Bone marrow (tissue), 2 donors: Measurements from ENCODE around the gene PDE10A.

ENCODE experiments used
- DNase-seq, 2 donors: peaks; one replicate each; lab custom pipeline; 2025; lab: John Stamatoyannopoulos, UW

The PDE10A gene

DNA sequence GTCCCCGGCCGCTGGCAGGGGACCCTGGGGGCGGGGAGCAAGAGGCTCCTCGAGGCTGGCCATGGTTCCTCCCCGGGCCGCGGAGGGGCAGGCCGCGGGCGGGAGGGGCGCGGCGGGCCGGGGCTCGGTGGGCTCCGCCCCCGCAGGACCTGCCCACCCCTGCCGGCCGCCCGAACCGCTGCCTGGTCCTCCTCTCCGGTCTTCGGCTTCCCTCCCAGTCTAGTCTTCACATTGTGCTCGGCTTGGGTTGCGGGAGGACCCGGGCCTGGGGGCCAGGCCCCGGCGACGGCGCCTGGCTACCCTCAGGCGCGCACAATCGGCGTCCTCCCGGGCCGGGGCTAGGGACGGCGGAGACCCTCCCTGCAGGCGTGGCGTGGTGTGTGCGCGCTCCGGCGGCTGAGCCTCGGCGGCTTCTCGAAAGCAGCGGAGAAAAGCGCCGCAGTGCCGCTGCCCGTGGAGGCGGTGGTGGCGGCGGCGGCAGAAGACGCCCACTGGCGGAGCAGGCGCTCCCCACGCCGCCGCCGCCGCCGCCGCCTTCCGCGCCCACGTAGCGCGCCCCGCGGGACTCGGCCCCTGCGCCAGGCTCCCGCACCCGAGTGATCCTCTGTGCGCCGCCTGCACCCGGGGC, at the start of gene PDE10A:
Gene PDE10A, minus strand, starts transcription at position 493 of the 628 bp plus-strand sequence. Its CDS starts 430 bp downstream, at position 63.
- DNase-seq, result no peak

- no peak for DNase-seq
Observed at GRCh38 chr6:165708985-165709576, 46.0 kb upstream of the PDE10A start.

DNA sequence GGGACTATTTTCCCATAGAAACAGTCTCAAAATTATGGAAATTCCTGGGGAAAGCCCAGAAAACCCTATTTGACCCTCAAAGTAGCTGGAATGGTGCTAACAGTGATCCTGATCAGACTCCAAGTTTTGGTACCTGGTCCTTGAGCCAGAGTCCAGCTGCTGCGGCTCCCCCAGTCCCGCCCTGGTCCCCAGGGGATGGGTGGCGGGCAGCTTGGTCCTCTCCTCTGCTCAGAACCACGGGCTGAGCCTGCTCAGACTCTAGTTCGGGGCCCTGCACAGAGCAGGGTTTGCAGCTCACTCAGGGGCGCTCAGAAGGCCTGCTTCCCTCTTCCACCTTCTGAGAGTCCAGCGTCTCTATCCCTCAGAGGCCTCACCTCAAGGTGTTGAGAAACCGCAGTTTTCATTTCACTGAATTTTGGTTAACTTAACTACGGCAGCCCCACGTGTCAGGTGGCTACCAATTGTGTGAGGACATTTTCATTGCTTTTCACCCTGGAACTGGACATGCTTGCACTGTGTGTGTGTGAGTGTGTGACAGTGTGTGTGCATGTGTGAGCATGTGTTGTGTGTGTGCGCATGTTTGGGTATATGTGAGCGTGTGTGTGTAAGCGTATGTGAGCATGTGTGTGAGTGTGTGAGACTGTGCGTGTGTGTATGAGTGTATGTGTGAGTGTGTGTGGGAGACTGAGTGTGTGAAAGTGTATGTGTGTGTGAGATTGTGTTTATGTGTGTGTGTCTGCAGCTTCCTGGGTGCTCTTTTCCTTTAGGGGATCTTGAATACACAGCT, 44.2 kb upstream of the PDE10A start:
- no peak for DNase-seq

DNA sequence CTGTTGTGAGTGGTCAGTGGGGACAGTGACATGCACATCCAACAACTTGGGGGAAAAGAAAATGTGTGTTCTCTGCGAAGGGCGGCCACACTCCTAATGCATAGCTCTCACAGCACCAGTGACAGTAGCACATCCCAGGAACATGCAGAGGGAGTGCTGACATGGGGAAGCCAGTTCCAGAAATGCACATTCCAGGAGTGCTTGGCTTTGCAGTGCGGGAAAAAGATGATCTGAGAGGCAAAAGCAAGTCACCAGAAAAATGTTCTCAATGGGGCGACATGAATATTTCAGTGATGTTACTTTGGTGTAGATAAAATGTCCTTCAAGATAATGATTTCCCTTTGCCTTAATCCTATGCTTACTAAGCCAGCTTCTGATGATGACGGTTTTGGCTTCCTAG, 42.9 kb upstream of the PDE10A start:
- no peak for DNase-seq

- DNase-seq, result no peak
Observed at GRCh38 chr6:165704045-165704748, 41.2 kb upstream of the PDE10A start.

DNA sequence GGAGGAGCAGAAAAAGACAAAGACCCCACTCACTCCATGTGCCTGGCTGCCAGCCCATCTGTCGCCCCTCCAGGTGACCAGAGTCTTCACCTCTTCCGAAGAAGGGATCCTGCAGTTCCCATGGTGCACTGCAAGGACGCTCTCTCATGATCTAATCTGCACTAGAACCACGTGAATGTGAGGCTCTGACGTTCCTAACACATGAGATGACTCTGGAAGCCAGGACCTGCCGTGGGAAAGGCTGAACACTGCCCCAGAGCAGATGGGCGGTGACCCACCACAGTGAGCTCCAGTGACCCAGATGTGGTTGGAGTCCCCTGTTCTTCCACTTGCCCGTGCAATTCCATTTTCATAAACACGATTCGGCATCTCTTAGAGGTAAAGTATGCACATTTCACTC, 39.6 kb upstream of the PDE10A start:
- no peak for DNase-seq

DNA sequence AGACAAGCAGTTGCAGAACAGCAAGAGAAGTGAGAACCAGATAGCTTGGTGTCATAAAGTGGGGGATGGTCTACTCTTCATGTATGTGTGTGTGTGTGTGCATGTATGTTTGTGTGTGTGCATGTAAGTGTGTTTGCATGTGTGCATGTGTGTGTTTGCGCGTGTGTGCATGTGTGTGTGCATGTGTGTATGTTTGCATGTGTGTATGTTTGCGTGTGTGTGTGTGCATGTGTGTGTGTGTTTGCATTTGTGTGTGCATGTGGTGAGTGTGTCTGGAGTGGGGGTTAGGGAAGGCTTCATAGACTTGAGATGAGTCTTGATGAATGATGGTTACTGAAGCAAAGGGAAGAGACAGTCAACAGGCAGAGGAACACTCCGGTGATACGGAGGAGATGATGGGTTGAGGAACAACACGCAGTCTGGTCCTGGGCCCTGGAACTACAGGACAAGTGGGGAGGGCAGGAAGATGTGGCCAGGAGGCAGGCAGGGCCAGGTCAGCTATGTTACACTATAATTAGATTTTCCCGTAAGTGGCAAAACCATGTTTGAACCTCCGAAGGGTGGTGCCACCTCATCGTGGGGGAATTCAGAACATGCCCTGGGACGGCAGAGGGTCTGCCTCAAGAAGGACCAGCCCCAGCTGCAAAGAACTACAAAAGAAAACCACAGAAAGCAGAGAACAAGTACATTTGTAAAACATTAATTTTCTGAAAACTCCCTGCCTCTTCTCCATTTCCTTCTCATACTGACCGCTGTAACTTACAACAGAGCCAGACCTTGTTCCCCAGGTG, 38.7 kb upstream of the PDE10A start:
- no peak for DNase-seq

DNA sequence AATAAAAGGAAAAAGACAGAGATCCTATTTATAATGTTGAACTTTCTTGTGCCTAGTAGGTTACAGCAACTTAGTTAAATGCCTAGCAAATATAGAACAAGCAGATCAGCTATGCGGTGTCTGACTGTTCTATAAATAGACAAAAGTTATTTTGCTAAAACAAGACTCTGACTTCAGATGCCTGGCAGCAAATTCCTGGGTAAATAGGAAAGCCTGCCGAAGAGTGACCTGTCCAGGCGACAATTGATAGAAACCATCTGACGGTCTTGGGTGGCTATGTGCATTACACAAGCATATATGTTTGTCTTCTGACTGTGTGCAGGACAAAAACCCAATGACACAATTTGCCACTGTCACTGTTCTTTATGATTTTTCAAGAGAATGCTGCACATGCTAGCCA, 38.0 kb upstream of the PDE10A start:
- DNase-seq, result no peak

GRCh38 chr6:165698868-165699267, 35.8 kb upstream of the PDE10A start:
- DNase-seq, result no peak

- DNase-seq, result no peak
Observed at GRCh38 chr6:165697171-165697570, 34.1 kb upstream of the PDE10A start.

GRCh38 chr6:165695722-165696515, 32.9 kb upstream of the PDE10A start:
- no peak for DNase-seq

GRCh38 chr6:165694296-165694695, 31.3 kb upstream of the PDE10A start:
- DNase-seq, result no peak

DNA sequence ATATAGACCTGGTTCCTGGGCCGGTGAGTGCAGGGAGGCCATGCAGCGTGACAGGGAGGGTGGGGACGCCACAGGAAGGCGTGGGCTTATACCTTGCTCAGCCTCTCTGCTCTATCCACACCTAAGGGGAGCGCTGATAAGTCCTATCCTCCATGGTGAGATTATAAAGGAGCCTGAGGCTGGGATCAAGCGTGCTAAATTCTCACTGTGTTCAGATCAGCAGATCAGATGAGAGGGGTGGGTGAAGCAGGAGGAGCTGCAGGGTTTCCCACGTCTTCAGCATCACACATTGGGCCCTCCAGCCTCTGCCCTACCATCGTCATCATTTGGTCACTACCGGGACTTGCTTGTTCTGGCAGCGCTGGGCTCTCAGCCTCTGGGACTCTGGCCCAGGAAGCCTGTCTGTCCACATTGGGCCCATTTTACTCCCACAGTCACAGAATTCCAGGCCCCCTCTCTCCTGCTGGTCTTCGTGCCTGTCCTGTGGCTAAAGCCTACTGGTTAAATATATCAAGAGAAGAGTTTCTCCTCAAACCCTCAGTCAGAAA, 29.1 kb upstream of the PDE10A start:
- no peak for DNase-seq

DNA sequence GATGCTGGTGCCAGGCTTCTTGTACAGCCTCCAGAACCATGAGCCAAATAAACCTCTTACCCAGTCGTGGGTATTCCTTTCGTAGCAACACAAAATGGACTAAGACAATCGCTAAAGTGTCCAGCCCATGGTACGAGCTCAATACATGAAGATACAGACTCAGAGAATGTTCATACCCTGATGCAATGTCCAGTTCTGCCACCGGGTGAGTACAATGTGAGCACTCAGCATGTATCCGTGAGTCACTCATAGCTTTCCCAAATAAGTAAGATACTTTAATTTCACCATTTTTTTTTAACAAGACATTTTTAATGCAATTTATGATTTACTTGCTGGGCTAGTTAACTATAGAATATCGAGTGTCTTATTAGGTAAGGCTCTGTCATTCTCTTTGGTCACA, 26.7 kb upstream of the PDE10A start:
- no peak for DNase-seq

- no peak for DNase-seq
Observed at GRCh38 chr6:165686596-165687365, 23.7 kb upstream of the PDE10A start.

DNA sequence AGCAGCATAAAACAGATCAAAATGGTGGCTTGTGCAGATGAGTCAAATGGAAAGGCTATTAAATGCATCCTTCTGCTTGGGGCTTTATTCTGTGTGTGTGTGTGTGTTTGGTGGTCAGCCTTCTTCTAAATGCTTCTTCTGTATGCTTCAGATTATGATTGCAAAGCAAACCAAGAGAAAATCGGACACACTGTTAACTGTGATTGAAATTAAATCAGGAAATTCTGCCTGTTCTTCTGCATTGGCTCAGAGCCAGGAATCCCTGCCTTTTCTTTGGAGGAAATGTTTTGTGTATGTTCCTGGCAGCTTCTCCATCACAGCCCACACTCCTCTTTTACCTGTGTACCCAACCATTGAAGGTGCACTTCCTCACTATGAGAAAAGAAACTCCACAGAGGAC, 22.3 kb upstream of the PDE10A start:
- no peak for DNase-seq

GRCh38 chr6:165684333-165684732, 21.3 kb upstream of the PDE10A start:
- DNase-seq, result no peak

DNA sequence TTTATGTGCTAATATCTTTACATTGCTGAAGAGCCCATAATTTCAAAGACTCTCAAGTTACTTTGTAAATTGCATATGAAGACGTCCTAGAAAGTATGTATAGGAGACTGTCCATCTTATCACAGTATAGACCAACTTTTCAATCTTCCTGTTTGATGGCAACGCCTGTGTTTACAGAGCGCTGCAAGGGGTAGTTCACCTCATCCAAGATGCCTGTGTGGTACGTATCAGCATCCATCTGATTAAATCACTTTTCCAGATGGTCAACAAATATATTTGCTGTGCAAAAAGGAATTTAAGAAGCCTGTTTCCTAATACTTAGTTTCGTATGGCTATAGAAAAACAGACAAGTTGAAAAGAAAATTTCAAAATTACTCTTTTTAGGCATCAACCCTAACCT, 17.9 kb upstream of the PDE10A start:
- no peak for DNase-seq

GRCh38 chr6:165679326-165679725, 16.3 kb upstream of the PDE10A start:
- DNase-seq, result no peak

DNA sequence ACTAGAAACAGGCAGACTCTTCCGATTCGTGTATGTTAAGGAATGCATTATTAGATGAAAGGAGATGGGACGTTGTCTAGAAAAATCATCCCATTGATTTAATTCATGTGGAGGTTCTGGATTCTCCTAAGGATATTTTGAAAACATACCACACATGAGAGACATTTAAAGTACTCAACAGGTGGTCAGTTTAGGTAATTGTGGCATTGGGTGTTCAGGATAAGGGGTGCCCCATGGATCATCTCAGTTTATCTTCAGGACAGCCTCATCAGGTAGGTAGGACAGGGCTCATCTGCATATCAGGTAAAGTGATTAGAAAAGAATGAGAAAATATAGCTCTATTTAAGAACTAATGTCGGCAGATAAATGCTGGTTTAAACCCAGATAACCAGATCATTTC, 15.9 kb upstream of the PDE10A start:
- DNase-seq, result no peak
